ENCODE measurements around the gene KISS1.
"Not testable (repeated sequence)": the region's sequence is repeated elsewhere in the genome, so short reads cannot be mapped to it uniquely, and the experiment has no call there.

Gene KISS1

GRCh38 chr1:204196068-204196795, at the start of gene KISS1:
KISS1 (minus strand) TSS chr1:204196491; CDS start chr1:204192876, 3,615 bp downstream.
- no peak within 1 kb of the TSS for H3K4me3 ChIP-seq (ENCODE audit: low read length)
- H3K36me3 ChIP-seq (ENCODE audit: control insufficient read depth, insufficient read depth, low read length): no peaks in the 10 kb centered on the region
- H3K27ac ChIP-seq (ENCODE audit: low read depth, low read length): no peak within 1 kb of the TSS
- H3K9ac ChIP-seq (ENCODE audit: low read length): no peak within 1 kb of the TSS
- no peaks in the 10 kb centered on the region for H3K4me1 ChIP-seq (ENCODE audit: control insufficient read depth, insufficient read depth, low read length)
- peaks cover 5% of the 10 kb centered on the region for H3K27me3 ChIP-seq (ENCODE audit: control insufficient read depth, insufficient read depth, low read length)

GRCh38 chr1:204242920-204243319, 46.6 kb upstream of the KISS1 start:
- Histone ChIP-seq H3K9ac (ENCODE audit: low read length) (no peak overlapping the region), H3K4me1 (ENCODE audit: control insufficient read depth, insufficient read depth, low read length) (no peaks in the 10 kb centered on the region), H3K36me3 (ENCODE audit: control insufficient read depth, insufficient read depth, low read length) (peaks cover 10% of the 10 kb centered on the region), H3K4me3 (ENCODE audit: low read length) (no peak overlapping the region), H3K27ac (ENCODE audit: low read depth, low read length) (no peak overlapping the region), H3K27me3 (ENCODE audit: control insufficient read depth, insufficient read depth, low read length) (no peaks in the 10 kb centered on the region)

GRCh38 chr1:204241914-204242313, 45.6 kb upstream of the KISS1 start:
- H3K27ac ChIP-seq (ENCODE audit: low read depth, low read length): no peak overlapping the region
- H3K36me3 ChIP-seq (ENCODE audit: control insufficient read depth, insufficient read depth, low read length): peaks cover 10% of the 10 kb centered on the region
- H3K4me1 ChIP-seq (ENCODE audit: control insufficient read depth, insufficient read depth, low read length): no peaks in the 10 kb centered on the region
- H3K27me3 ChIP-seq (ENCODE audit: control insufficient read depth, insufficient read depth, low read length): no peaks in the 10 kb centered on the region
- H3K4me3 ChIP-seq (ENCODE audit: low read length): no peak overlapping the region
- H3K9ac ChIP-seq (ENCODE audit: low read length): no peak overlapping the region

- no peaks in the 10 kb centered on the region for H3K4me1 ChIP-seq (ENCODE audit: control insufficient read depth, insufficient read depth, low read length)
- no peak overlapping the region for H3K27ac ChIP-seq (ENCODE audit: low read depth, low read length)
- no peaks in the 10 kb centered on the region for H3K27me3 ChIP-seq (ENCODE audit: control insufficient read depth, insufficient read depth, low read length)
- H3K9ac ChIP-seq (ENCODE audit: low read length): no peak overlapping the region
- H3K4me3 ChIP-seq (ENCODE audit: low read length): no peak overlapping the region
- H3K36me3 ChIP-seq (ENCODE audit: control insufficient read depth, insufficient read depth, low read length): peaks cover 10% of the 10 kb centered on the region
These were observed 44.8 kb upstream of the KISS1 start for GRCh38 chr1:204241050-204241449.

GRCh38 chr1:204240233-204240632, 43.9 kb upstream of the KISS1 start:
- Histone ChIP-seq H3K27me3 (ENCODE audit: control insufficient read depth, insufficient read depth, low read length) (no peaks in the 10 kb centered on the region), H3K27ac (ENCODE audit: low read depth, low read length) (no peak overlapping the region), H3K36me3 (ENCODE audit: control insufficient read depth, insufficient read depth, low read length) (peaks cover 7% of the 10 kb centered on the region)

GRCh38 chr1:204239401-204239800, 43.1 kb upstream of the KISS1 start:
- H3K36me3 ChIP-seq (ENCODE audit: control insufficient read depth, insufficient read depth, low read length); H3K27me3 ChIP-seq (ENCODE audit: control insufficient read depth, insufficient read depth, low read length); H3K4me1 ChIP-seq (ENCODE audit: control insufficient read depth, insufficient read depth, low read length); H3K4me3 ChIP-seq (ENCODE audit: low read length); H3K9ac ChIP-seq (ENCODE audit: low read length); H3K27ac ChIP-seq (ENCODE audit: low read depth, low read length): not testable (repeated sequence)

More at GRCh38 chr1:204240233-204240632, 43.9 kb upstream of the KISS1 start:
- no peak overlapping the region for H3K4me3 ChIP-seq (ENCODE audit: low read length)
- no peak overlapping the region for H3K9ac ChIP-seq (ENCODE audit: low read length)
- no peaks in the 10 kb centered on the region for H3K4me1 ChIP-seq (ENCODE audit: control insufficient read depth, insufficient read depth, low read length)

GRCh38 chr1:204238520-204238919, 42.2 kb upstream of the KISS1 start:
- not testable (repeated sequence) for H3K4me3 ChIP-seq (ENCODE audit: low read length); H3K9ac ChIP-seq (ENCODE audit: low read length); H3K4me1 ChIP-seq (ENCODE audit: control insufficient read depth, insufficient read depth, low read length)

GRCh38 chr1:204237515-204237914, 41.2 kb upstream of the KISS1 start:
- not testable (repeated sequence) for H3K4me1 ChIP-seq (ENCODE audit: control insufficient read depth, insufficient read depth, low read length); H3K9ac ChIP-seq (ENCODE audit: low read length); H3K4me3 ChIP-seq (ENCODE audit: low read length); H3K27me3 ChIP-seq (ENCODE audit: control insufficient read depth, insufficient read depth, low read length); H3K27ac ChIP-seq (ENCODE audit: low read depth, low read length); H3K36me3 ChIP-seq (ENCODE audit: control insufficient read depth, insufficient read depth, low read length)

More at GRCh38 chr1:204238520-204238919, 42.2 kb upstream of the KISS1 start:
- not testable (repeated sequence) for H3K27me3 ChIP-seq (ENCODE audit: control insufficient read depth, insufficient read depth, low read length); H3K27ac ChIP-seq (ENCODE audit: low read depth, low read length); H3K36me3 ChIP-seq (ENCODE audit: control insufficient read depth, insufficient read depth, low read length)

GRCh38 chr1:204232526-204232925, 36.2 kb upstream of the KISS1 start:
- Histone ChIP-seq H3K36me3 (ENCODE audit: control insufficient read depth, insufficient read depth, low read length) (peaks cover 10% of the 10 kb centered on the region), H3K27ac (ENCODE audit: low read depth, low read length) (no peak overlapping the region), H3K4me3 (ENCODE audit: low read length) (no peak overlapping the region), H3K27me3 (ENCODE audit: control insufficient read depth, insufficient read depth, low read length) (no peaks in the 10 kb centered on the region), H3K9ac (ENCODE audit: low read length) (no peak overlapping the region), H3K4me1 (ENCODE audit: control insufficient read depth, insufficient read depth, low read length) (no peaks in the 10 kb centered on the region)

GRCh38 chr1:204230211-204230610, 33.9 kb upstream of the KISS1 start:
- Histone ChIP-seq H3K36me3 (ENCODE audit: control insufficient read depth, insufficient read depth, low read length) (peaks cover 10% of the 10 kb centered on the region), H3K4me1 (ENCODE audit: control insufficient read depth, insufficient read depth, low read length) (no peaks in the 10 kb centered on the region), H3K27me3 (ENCODE audit: control insufficient read depth, insufficient read depth, low read length) (no peaks in the 10 kb centered on the region), H3K9ac (ENCODE audit: low read length) (no peak overlapping the region), H3K27ac (ENCODE audit: low read depth, low read length) (no peak overlapping the region), H3K4me3 (ENCODE audit: low read length) (no peak overlapping the region)

- H3K9ac ChIP-seq (ENCODE audit: low read length): no peak overlapping the region
- peaks cover 10% of the 10 kb centered on the region for H3K36me3 ChIP-seq (ENCODE audit: control insufficient read depth, insufficient read depth, low read length)
- H3K27me3 ChIP-seq (ENCODE audit: control insufficient read depth, insufficient read depth, low read length): no peaks in the 10 kb centered on the region
- no peak overlapping the region for H3K27ac ChIP-seq (ENCODE audit: low read depth, low read length)
- no peaks in the 10 kb centered on the region for H3K4me1 ChIP-seq (ENCODE audit: control insufficient read depth, insufficient read depth, low read length)
- H3K4me3 ChIP-seq (ENCODE audit: low read length): no peak overlapping the region
These were observed 32.6 kb upstream of the KISS1 start for GRCh38 chr1:204228896-204229295.

- Histone ChIP-seq H3K27ac (ENCODE audit: low read depth, low read length) (no peak overlapping the region), H3K4me1 (ENCODE audit: control insufficient read depth, insufficient read depth, low read length) (no peaks in the 10 kb centered on the region), H3K36me3 (ENCODE audit: control insufficient read depth, insufficient read depth, low read length) (peaks cover 10% of the 10 kb centered on the region)
These were observed 31.9 kb upstream of the KISS1 start for GRCh38 chr1:204227996-204228785.

More at GRCh38 chr1:204227996-204228785, 31.9 kb upstream of the KISS1 start:
- Histone ChIP-seq H3K4me3 (ENCODE audit: low read length) (no peak overlapping the region), H3K9ac (ENCODE audit: low read length) (no peak overlapping the region), H3K27me3 (ENCODE audit: control insufficient read depth, insufficient read depth, low read length) (no peaks in the 10 kb centered on the region)
